Measurements from ENCODE around the gene CPAMD8.

GRCh38 chr19:16901491-16902175 is 125.0 kb downstream of the CPAMD8 start:
- TF ChIP-seq CTCF (IDR thresholded peaks at IDR 0.05), result no peak
- TF ChIP-seq POLR2A (IDR thresholded peaks at IDR 0.05), result no peak

All from adrenal gland (tissue), 5 donors.